Fibroblast of gingiva (primary cell): ENCODE measurements around the gene SIAH3.

ENCODE experiments used
- DNase-seq: peaks from one replicate; pipeline ENCODE4 v3.0.0-alpha.2; 2011; ENCODE audit warnings: low read depth

The SIAH3 gene

DNA sequence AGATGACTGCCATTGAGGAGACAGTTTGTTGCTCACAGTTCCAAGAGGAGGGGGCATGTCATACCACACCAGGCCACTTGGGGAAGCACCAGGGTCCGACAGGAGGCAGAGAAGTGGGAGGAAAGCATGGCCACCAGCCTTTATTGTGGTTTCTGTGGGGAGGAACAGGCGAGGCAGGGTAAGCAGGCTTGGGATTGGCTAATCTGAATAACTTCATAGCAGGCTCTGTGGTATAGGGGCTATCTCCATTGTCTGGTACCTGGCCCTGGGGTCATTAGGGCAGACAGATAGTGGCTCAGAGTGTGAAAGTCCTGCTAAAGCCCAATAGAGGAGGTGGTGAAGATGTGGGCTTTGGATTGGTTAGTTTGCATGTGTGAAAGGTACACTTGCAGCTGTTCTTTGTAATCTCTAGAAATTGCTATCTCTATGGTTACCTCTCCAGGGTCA is 114.0 kb downstream of the SIAH3 start:
- no peak for DNase-seq

DNA sequence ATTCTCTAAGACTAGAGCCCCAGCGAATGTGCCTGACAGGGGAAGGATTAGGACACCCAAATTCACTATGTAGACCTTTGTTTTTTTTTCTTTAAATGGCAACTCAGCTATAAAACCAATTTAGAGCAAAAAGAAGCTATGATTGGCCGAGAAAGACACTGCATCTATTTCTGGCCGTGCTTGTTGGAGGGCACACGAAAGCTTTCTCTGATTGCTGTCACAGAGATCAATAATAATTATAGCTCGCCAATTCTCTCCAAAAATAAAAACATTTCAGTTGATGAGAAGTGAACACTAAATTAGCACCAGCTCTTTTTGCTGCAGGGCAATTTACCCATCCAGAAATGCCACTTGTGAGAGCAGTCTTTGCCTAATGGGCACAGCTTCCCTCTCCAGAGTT is 118.2 kb downstream of the SIAH3 start:
- DNase-seq, result no peak

DNA sequence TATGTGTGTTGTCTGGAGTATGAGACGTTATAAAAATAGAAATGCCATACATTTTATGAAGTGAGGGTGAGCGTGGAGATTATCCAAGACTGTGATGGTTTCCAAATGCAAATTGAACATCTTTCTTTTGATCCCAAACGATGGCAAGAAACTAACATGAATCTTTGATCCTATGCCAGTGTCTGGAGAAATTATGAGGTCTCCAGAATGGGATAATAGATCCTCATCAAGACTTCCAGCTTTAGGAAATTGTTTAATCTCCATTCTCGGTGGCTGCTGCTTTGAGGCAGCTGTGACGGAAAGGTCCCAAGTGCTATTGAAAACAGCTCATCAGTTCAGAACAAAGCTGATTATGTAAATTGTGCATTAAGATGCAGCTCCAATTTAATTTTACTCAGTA is 118.6 kb downstream of the SIAH3 start:
- DNase-seq, result no peak

DNA sequence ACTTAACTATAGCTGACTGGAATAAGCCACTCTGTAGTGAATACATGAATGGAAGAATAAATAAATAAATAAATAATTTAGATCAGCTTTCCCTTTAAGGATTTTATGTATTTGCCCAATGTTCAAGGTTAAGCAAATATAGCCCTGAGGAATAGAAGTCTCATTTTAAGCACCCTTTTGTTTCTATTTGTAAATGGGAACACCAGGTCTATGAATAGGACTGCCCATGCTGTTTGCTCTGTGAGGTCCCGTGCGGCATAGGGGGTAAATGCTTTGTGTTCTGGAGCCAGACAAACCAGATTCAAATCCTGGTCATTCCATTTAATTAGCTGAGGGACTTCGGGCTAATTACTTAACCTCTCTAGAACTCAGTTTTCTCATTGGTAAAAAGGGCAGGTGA is 120.1 kb downstream of the SIAH3 start:
- no peak for DNase-seq

DNA sequence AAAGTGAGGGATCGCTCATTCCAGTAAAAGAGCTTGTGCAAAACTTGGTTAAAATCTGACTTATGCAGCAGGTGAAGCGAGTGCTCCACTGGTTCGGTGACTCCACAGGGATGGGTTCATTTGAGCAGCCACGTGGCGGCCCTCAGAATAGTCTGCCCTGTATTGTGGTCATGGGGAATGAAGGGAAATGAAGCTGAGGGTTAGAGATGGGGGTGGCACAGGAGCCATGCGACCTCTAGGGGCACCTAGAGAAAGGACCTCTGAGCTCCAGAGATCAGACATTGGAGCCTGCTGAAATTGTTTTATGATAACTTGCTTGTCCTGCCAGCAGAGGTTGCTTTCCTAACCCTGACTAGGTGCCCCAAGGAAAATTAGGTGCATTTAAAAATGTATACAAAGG is 122.8 kb downstream of the SIAH3 start:
- no peak for DNase-seq
